Transverse colon (tissue), 4 donors: ENCODE results near the gene NFKBIZ. TPM values are rescaled to one million over a fixed set of nuclear protein-coding genes. Genes with fewer than 3 reads are reported as not detected.

Experiments
- DNase-seq: peaks from one replicate; pipeline ENCODE4 v3.0.0-alpha.2; 2019
- H3K27ac ChIP-seq, 4 donors: fragments of 200-600 bp; sonication (generic); 2 replicates each; pipeline ENCODE4 v1.5.1; 2016 to 2018; ENCODE audit warnings: inconsistent platforms in 4 of 4
- H3K27me3 ChIP-seq: fragments of 200-600 bp; sonication (generic); 2 replicates; pipeline ENCODE4 v1.5.1; 2017; ENCODE audit warnings: inconsistent platforms
- H3K36me3 ChIP-seq, 4 donors: fragments of 200-600 bp; sonication (generic); 2 replicates each; pipeline ENCODE4 v1.5.1; 2017 to 2019; ENCODE audit warnings: inconsistent platforms in 4 of 4
- H3K4me1 ChIP-seq, 4 donors: fragments of 200-600 bp; sonication (generic); 2 replicates each; pipeline ENCODE4 v1.5.1; 2017 to 2020; ENCODE audit warnings: inconsistent platforms in 4 of 4
- H3K4me3 ChIP-seq, 4 donors: fragments of 200-600 bp; sonication (generic); 1 replicate in 1 of 4; 2 replicates in 3 of 4; pipeline versions ENCODE4 v1.5.1 to v1.6.1; 2017 to 2019; ENCODE audit warnings: inconsistent platforms in 4 of 4
- H3K9me3 ChIP-seq, 2 donors: fragments of 200-600 bp; sonication (generic); 2 replicates each; pipeline ENCODE4 v1.5.1; 2017 to 2019; ENCODE audit warnings: inconsistent platforms in 2 of 2
- CTCF ChIP-seq, 5 experiments: fragments of 200-600 bp in 3 of 5; fragments of 450-650 bp in 2 of 5; sonication (generic) in 3 of 5; IDR thresholded peaks; 1 replicate in 2 of 5; 2 replicates in 3 of 5; pipeline ENCODE4 v1.5.1; 2016 to 2017; ENCODE audit warnings: antibody characterized with exemption in 5 of 5, inconsistent platforms in 3 of 5, mild to moderate bottlenecking in 2 of 5, moderate library complexity in 1 of 5
- EP300 ChIP-seq: sonication (generic); formaldehyde crosslinking; IDR thresholded peaks from one replicate; pipeline ENCODE4 v1.6.1; 2017; ENCODE audit warnings: antibody characterized with exemption, low read depth
- POLR2A ChIP-seq: fragments of 450-650 bp; IDR thresholded peaks from one replicate; pipeline ENCODE4 v1.6.1; 2016; ENCODE audit warnings: antibody characterized with exemption, mild to moderate bottlenecking, moderate library complexity
- POLR2AphosphoS5 ChIP-seq, 3 donors: sonication (generic); formaldehyde crosslinking; IDR thresholded peaks; one replicate each; pipeline ENCODE4 v1.6.1; 2016; ENCODE audit warnings: antibody characterized with exemption in 3 of 3
- WGBS, 2 donors: methylation state at CpG; one replicate each; pipeline ENCODE4 v1.1.5; 2018; ENCODE audit warnings: low coverage in 1 of 2; 5-methylcytosine and 5-hydroxymethylcytosine counted together
- in situ Hi-C, 4 donors: fragments of 200-750 bp; cut with MboI; loops; one replicate each; pipeline versions ENCODE4 v1.15.0 to v1.15.1; 2017; ENCODE audit warnings: low sequenced_read_pairs in 3 of 4, low pct_ligation_motif_present in 1 of 4, low pct_unique_long_range_greater_than_20kb in 1 of 4
- intact Hi-C: fragments of 100-400 bp; cut with DNase I; formaldehyde crosslinking; loops from one replicate; pipeline ENCODE4 v1.15.1; 2023; ENCODE audit warnings: low total_unique reads
- total RNA-seq, 4 donors: library from RNA; depleted of rRNA; stranded (reverse); fragments of >200 nt; gene quantifications; one replicate each; pipeline ENCODE4 v1.1.0, GENCODE V29; 2016

Gene NFKBIZ
- total RNA-seq, 4 donors from 2014 or later: 92.4 to 333 (median 176) TPM

GRCh38 chr3:101865751-101866509, 16.6 kb downstream of the NFKBIZ start:
- Histone ChIP-seq H3K4me1 (peaks cover 0 to 19% (median 11%) of the 10 kb centered on the region in 4 donors), H3K9me3 (no peaks in the 10 kb centered on the region), H3K36me3 (no peaks in the 10 kb centered on the region), H3K27me3 (no peaks in the 10 kb centered on the region), H3K27ac (no peak overlapping the region), H3K4me3 (no peak overlapping the region)
- in situ Hi-C loops (no loop called here), intact Hi-C loops (no loop called here)
- 33 to 49% methylated on average over 5 of the region's 5 CpGs for WGBS, 2 donors
- TF ChIP-seq CTCF (IDR thresholded peaks at IDR 0.05): peak in 2 of 5 experiments; percentile 10 to 11
- TF ChIP-seq POLR2A: no peak
- DNase-seq: no peak

- Histone ChIP-seq H3K4me3 (no peak overlapping the region), H3K36me3 (no peaks in the 10 kb centered on the region), H3K4me1 (peaks cover 0 to 19% (median 11%) of the 10 kb centered on the region in 4 donors), H3K27ac (no peak overlapping the region), H3K9me3 (no peaks in the 10 kb centered on the region), H3K27me3 (no peaks in the 10 kb centered on the region)
- intact Hi-C loops (no loop called here), in situ Hi-C loops (no loop called here)
- no peak for TF ChIP-seq POLR2AphosphoS5 (IDR thresholded peaks at IDR 0.05)
- no peak for TF ChIP-seq POLR2A
- TF ChIP-seq CTCF (IDR thresholded peaks at IDR 0.05): no peak
- no peak for TF ChIP-seq EP300
- DNase-seq: no peak
These were observed 18.2 kb downstream of the NFKBIZ start for GRCh38 chr3:101867511-101867910.

GRCh38 chr3:101867996-101868395, 18.7 kb downstream of the NFKBIZ start:
- Histone ChIP-seq H3K9me3 (no peaks in the 10 kb centered on the region), H3K4me1 (peaks cover 0 to 19% (median 11%) of the 10 kb centered on the region in 4 donors), H3K27ac (peak overlapping the region; percentile 16 to 72 (median 50)), H3K36me3 (no peaks in the 10 kb centered on the region), H3K27me3 (no peaks in the 10 kb centered on the region), H3K4me3 (no peak overlapping the region)
- intact Hi-C loops (no loop called here), in situ Hi-C loops (no loop called here)
- 89% methylated on average over 2 of the region's 2 CpGs; no CpG with 5 or more reads in 1 of the 2 donors for WGBS, 2 donors
- TF ChIP-seq CTCF (IDR thresholded peaks at IDR 0.05) (no peak), EP300 (no peak), POLR2AphosphoS5 (IDR thresholded peaks at IDR 0.05) (no peak), POLR2A (no peak)
- no peak for DNase-seq

GRCh38 chr3:101868534-101869464, 19.5 kb downstream of the NFKBIZ start:
- intact Hi-C loops (no loop called here), in situ Hi-C loops (no loop called here)
- Histone ChIP-seq H3K36me3 (no peaks in the 10 kb centered on the region), H3K27ac (peak overlapping the region; percentile 16 to 72 (median 50)), H3K27me3 (no peaks in the 10 kb centered on the region), H3K4me3 (no peak overlapping the region), H3K9me3 (no peaks in the 10 kb centered on the region), H3K4me1 (peaks cover 0 to 19% (median 11%) of the 10 kb centered on the region in 4 donors)
- TF ChIP-seq CTCF (IDR thresholded peaks at IDR 0.05) (no peak), POLR2A (no peak), EP300 (no peak), POLR2AphosphoS5 (IDR thresholded peaks at IDR 0.05) (peak in 2 of 3 donors; percentile 11 to 23)
- DNase-seq: peak; percentile 72
- WGBS, 2 donors: 56 to 81% methylated on average over 4 to 12 of the region's 12 CpGs
